GM12891 (cell line): ENCODE results near the gene MUC6.

Experiments
- POLR2A ChIP-seq: IDR thresholded peaks from 2 replicates; pipeline ENCODE4 v1.6.1; 2011; ENCODE audit warnings: low read depth, low read length, control low read depth
- TAF1 ChIP-seq: IDR thresholded peaks from 2 replicates; pipeline ENCODE4 v1.6.1; 2011; ENCODE audit warnings: low read depth, low read length, control low read depth

DNA sequence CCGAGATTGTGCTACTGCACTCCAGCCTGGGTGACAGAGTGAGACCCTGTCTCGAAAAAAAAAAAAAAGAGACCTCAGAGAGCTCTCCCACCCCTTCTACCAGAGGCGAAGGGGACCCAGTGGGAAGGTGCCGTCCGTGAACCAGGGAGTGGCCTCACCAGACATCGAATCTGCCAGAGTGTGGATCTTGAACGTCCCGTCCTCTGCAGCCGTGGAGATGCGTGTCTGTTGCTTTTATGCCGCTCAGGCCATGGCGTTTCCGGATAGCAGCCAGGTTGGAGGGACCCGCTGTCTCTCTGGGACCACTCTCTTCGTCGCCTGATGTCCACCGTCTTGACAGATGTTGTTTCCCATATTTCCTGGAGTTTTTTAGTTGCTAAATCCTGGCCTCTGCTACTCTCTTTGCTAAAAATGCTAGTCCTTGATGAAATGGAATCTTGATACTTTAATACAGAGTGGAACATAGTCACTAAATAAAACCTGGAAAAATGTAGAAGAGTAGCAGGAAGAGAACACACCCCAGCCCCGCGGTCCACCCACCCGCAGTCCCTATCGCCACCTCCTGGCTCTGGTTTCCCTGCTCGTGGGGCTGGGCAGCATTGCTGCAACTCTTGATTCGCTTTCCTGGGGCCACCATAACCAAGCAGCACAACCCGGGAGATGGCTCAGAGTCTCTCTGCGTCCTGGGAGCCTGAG lies 12.0 kb upstream of the MUC6 start:
- TF ChIP-seq TAF1 (no peak), POLR2A (no peak)
